LNCaP clone FGC (cell line): Measurements from ENCODE around the gene MYOM3.
A peak's percentile ranks its signal among the peaks of the same experiment; 100 is the strongest.

ENCODE experiments used
- DNase-seq: peaks from one replicate; pipeline ENCODE4 v3.0.0-alpha.2; 2011; ENCODE audit warnings: low read depth
- H3K4me3 ChIP-seq: 2 replicates; pipeline ENCODE4 v1.5.1; 2011; ENCODE audit warnings: mild to moderate bottlenecking, low read depth, low read length, control low read depth
- CTCF ChIP-seq: IDR thresholded peaks from 2 replicates; pipeline ENCODE4 v1.5.1; 2012; ENCODE audit warnings: mild to moderate bottlenecking; ENCODE audit not compliant: control insufficient read depth, insufficient read depth; ENCODE audit errors: extremely low read depth

MYOM3 gene

GRCh38 chr1:24075946-24076345 is 36.0 kb downstream of the MYOM3 start:
- H3K4me3 ChIP-seq, result no peak overlapping the region
- no peak for TF ChIP-seq CTCF
- DNase-seq, result no peak

GRCh38 chr1:24075590-24075854 is 36.4 kb downstream of the MYOM3 start:
- no peak for DNase-seq
- no peak overlapping the region for H3K4me3 ChIP-seq
- TF ChIP-seq CTCF, result no peak

- no peak for TF ChIP-seq CTCF
- no peak for DNase-seq
- H3K4me3 ChIP-seq, result no peak overlapping the region
Measured at GRCh38 chr1:24074817-24075589, 36.9 kb downstream of the MYOM3 start.

- no peak for DNase-seq
Measured at GRCh38 chr1:24074196-24074595, 37.7 kb downstream of the MYOM3 start.

GRCh38 chr1:24071941-24072340 is 40.0 kb downstream of the MYOM3 start:
- DNase-seq, result no peak
- TF ChIP-seq CTCF, result no peak

More at GRCh38 chr1:24074196-24074595, 37.7 kb downstream of the MYOM3 start:
- no peak overlapping the region for H3K4me3 ChIP-seq
- no peak for TF ChIP-seq CTCF

GRCh38 chr1:24070821-24071393 is 41.0 kb downstream of the MYOM3 start:
- H3K4me3 ChIP-seq, result no peak overlapping the region
- peak; percentile 71 for TF ChIP-seq CTCF
- peak; percentile 39 for DNase-seq

More at GRCh38 chr1:24071941-24072340, 40.0 kb downstream of the MYOM3 start:
- no peak overlapping the region for H3K4me3 ChIP-seq

- DNase-seq, result no peak
- no peak for TF ChIP-seq CTCF
- no peak overlapping the region for H3K4me3 ChIP-seq
Measured at GRCh38 chr1:24069817-24070216, 42.1 kb downstream of the MYOM3 start.
